GM21825 (cell line): ENCODE data around the gene BHLHA15.

ENCODE experiments used
- ATAC-seq: cut with Tn5 transposase; IDR thresholded peaks from one replicate; pipeline ENCODE4 v1.9.1; 2021; ENCODE audit warnings: mild to moderate bottlenecking, moderate library complexity; ENCODE audit not compliant: unreplicated experiment

The BHLHA15 gene

GRCh38 chr7:98211221-98211675 is at the start of gene BHLHA15:
Gene BHLHA15, plus strand, starts transcription at chr7:98211439. Its CDS starts 871 bp downstream, at chr7:98212310.
- ATAC-seq: no peak

DNA sequence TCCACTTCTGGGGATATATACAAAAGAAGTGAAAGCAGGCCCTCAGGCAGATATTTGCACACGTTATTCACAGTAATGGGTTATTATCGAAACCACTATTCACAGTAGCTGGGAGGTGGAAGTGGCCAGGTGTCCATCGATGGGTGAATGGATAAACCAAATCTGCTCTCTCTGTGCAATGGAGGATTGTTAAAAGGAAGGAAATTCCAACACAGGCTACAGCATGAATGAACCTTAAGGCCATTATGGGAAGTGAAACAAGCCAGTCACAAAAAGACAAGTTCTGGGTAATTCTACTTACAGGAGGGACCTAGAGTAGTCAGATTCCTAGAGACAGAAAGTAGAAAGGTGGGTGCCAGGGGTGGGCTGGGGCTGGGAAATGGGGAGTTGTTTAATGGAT is 48.5 kb upstream of the BHLHA15 start:
- no peak for ATAC-seq

DNA sequence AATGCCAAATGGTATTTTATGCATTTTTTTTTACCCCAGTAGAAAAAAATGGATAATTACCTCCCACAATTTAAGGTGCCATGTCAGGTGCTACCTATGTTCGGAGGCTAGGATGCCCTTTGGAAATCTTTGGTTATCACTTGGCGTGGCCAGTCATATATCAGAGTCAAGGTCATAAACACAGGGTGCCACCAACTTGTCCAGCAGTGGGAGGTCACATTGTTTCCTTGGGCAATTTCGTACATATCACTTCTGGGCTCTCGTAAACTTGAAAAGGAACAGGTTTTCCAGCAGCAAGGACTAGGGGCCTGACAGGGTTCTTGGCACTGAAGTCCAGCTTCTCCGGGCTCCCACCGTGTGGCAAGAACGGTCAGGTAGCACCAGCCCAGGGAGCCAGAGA is 48.0 kb upstream of the BHLHA15 start:
- ATAC-seq: no peak

GRCh38 chr7:98163704-98164494 is 47.3 kb upstream of the BHLHA15 start:
- no peak for ATAC-seq

GRCh38 chr7:98165827-98166667 is 45.2 kb upstream of the BHLHA15 start:
- ATAC-seq: peak; percentile 61

DNA sequence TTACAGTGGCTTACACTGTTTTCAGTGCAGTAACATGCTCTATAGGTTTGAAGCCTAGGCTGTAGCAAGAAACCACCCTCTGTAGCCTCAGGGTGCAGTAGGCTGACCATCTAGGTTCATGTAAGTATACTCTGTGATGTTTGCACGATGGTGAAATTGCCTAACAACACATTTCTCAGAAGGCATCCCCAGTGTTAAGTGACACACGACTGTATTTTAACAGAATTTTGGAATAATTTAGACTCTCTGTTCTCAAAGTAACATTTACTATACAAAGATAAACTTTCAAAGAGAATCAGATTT is 44.6 kb upstream of the BHLHA15 start:
- ATAC-seq: no peak

DNA sequence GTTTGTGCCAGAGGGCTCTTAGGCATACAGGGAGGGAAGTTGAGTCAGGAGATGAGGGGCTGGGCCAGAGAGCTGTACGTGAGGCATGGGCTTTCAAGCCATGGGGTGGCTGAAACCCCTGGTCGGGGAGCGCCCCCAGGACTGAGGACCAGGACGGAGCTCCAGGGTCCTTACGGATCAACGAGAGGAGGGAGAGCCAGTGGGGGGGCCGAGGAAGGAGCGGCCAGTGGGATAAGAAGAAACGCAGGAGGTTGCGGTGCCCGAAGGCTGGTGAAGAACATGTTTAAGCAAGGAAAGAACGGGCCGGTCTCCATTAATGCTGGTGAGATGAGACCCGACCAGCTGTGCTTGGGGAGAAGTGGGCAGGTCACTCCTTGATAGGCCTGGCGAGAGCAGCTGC is 43.6 kb upstream of the BHLHA15 start:
- ATAC-seq: no peak

GRCh38 chr7:98168181-98168903 is 42.9 kb upstream of the BHLHA15 start:
- no peak for ATAC-seq

GRCh38 chr7:98168904-98169621 is 42.2 kb upstream of the BHLHA15 start:
- no peak for ATAC-seq

DNA sequence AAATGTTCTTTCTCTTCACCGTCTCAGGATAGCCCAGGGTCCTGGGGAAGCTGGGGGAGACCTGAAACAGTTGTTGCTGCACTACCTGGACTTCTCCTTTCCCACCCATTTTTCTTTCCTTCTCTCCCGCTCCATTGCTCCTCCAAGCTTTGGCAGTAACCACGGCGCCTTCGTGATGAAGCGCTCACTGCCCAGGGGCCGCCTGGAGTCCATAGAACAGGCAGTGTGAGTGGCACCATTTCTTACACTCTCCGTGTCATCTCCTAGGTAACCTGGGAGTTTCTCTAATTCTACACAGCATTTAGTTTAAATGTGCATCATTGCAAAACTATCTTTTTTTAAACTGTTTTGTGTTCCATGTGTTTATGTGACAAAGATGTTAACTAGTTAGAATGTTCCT is 40.3 kb upstream of the BHLHA15 start:
- ATAC-seq: no peak

- no peak for ATAC-seq
These were observed 39.8 kb upstream of the BHLHA15 start for GRCh38 chr7:98171449-98171848.

DNA sequence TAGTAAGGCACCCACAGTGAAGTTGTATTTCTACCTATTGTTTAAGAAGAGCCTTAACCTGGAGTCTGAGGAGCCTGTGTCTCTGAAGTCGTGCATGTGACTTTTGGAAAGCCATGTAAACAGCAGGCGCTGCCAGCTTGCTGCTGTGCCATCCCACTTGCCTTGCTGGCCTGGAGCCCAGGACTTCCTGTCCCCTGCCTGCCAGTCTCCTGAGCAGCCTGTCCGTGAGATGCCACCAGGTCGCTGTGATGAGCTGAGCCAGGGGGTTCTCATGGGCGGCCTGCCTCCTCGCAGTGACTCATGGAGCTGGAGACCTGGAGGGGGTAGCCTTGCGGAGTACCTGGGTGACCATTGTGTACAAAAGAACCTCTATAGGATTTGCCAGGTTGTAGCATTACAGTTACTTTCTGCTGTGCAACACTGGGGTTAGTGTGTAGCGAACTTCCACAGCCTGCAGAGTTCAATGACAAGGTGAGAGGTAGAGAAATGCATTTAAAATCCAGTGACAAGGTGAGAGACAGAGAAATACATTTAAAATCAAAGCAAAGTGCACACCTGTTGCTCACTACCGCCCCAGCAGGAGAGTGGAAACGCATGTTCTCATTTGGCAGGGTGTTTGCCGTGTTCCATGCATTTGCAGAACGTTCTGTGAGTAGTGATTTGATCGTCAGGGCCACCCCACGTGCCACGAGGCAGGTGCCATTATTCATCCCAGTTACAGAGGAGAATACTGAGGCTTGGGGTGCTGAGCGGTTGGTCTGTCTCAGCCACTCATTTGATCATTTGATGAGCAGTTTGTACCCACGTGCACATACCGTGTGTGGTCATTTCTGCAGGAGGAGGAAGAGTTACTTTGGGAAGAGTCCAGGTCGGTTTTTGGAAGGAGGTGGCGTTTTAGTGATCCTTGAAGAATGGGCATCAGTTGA is 36.6 kb upstream of the BHLHA15 start:
- ATAC-seq: no peak

DNA sequence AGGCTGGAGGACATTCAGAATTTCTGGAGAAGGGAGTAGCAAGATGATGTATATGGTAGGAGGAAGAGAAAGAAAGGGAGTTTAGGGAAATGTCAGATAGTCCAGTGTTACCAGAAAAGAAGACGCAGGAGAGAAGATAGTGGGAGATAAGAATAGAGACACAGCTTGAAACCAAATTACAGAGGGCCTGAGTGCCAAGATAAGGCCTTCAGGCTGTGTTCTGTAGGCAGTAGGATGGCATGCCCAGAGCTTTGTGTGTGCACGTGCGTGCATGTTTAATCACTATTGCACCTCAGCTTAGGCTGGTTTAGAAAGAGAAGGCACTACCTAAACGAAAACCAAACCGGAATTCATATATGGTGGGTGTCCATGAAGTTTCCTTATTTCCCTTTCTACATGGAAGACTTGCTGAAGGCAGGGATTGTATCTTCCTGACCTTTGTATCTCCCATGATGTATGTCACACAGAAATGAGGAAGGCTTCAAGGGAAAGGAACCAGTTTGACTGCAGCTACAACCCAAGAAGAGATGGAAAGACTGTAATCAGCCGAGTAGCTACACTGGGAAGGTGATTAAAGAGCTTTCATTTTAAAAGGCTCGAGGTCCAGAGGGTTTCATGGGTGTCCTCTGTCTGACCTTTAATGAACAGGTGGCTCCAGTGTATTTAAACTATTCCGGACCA is 35.8 kb upstream of the BHLHA15 start:
- no peak for ATAC-seq

DNA sequence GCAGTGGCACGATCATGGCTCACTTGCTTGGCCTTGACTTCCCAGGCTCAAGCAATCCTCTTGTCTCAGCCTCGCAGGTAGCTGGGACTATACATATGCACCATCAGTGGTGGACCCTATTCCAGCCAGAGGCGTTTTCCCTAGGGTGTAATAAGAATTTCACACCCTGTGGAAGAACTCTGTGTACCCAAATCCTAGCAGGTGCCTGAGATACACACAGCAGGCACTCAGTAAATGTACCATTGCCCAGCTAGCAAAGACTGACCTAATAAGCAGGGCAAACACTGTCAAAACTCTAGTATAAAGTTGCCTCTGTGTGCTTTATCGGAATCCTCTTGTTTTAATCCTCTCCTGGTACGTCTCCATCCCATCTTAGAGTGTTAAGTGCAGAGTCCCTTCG is 33.7 kb upstream of the BHLHA15 start:
- ATAC-seq: no peak

DNA sequence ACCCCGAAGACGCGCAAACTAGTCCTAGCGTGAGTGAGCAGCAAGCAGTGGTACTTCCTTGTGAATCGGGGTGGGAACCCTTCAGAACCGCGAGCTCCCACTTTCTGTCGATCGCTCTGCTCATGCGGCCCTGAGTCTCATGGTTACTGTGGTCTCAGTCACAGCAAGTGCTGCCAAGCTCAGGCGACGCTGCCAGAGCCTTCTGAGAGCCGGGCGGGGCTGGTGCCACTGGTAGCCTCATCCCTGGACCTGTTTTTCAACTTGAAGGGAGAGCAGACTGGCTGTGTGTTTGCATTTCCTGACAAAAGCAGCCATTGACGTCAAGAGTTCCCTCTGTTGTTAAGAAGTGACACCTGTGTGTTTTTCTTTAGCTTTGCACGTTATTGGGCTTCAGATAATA is 32.9 kb upstream of the BHLHA15 start:
- ATAC-seq: no peak

GRCh38 chr7:98178762-98179490 is 32.3 kb upstream of the BHLHA15 start:
- no peak for ATAC-seq

- no peak for ATAC-seq
These were observed 30.5 kb upstream of the BHLHA15 start for GRCh38 chr7:98180751-98181150.

GRCh38 chr7:98185101-98185500 is 26.1 kb upstream of the BHLHA15 start:
- ATAC-seq: no peak
